IMR-90 (cell line): ENCODE results near the gene TMEM245.

Experiments
- BHLHE40 ChIP-seq: fragments of 150-350 bp; IDR thresholded peaks from 2 replicates; pipeline ENCODE4 v1.6.1; 2016; ENCODE audit warnings: mild to moderate bottlenecking, low read depth, low read length
- CEBPB ChIP-seq: IDR thresholded peaks from 2 replicates; pipeline ENCODE4 v1.6.1; 2012; ENCODE audit warnings: low read depth, low read length, improper control_type of control experiment
- MAZ ChIP-seq: IDR thresholded peaks from 2 replicates; pipeline ENCODE4 v1.6.1; 2012; ENCODE audit warnings: low read depth, mild to moderate bottlenecking, low read length, improper control_type of control experiment, moderate library complexity, borderline replicate concordance
- MXI1 ChIP-seq: IDR thresholded peaks from 2 replicates; pipeline ENCODE4 v1.6.1; 2012; ENCODE audit warnings: low read depth, mild to moderate bottlenecking, low read length, moderate library complexity, borderline replicate concordance
- POLR2A ChIP-seq: IDR thresholded peaks from 2 replicates; pipeline ENCODE4 v1.6.1; 2012; ENCODE audit warnings: mild to moderate bottlenecking, low read depth, low read length
- RAD21 ChIP-seq: IDR thresholded peaks from 2 replicates; pipeline ENCODE4 v1.6.1; 2012; ENCODE audit warnings: low read length, improper control_type of control experiment
- RCOR1 ChIP-seq: IDR thresholded peaks from 2 replicates; pipeline ENCODE4 v1.6.1; 2012; ENCODE audit warnings: mild to moderate bottlenecking, low read length, improper control_type of control experiment; ENCODE audit not compliant: insufficient replicate concordance
- RFX5 ChIP-seq: IDR thresholded peaks from 2 replicates; pipeline ENCODE4 v1.8.0; 2012; ENCODE audit warnings: low read depth, mild to moderate bottlenecking, low read length, moderate library complexity
- SMC3 ChIP-seq: fragments of 150-350 bp; IDR thresholded peaks from 2 replicates; pipeline ENCODE4 v1.6.1; 2016; ENCODE audit warnings: low read depth, mild to moderate bottlenecking, antibody characterized with exemption, low read length, moderate library complexity
- USF2 ChIP-seq: fragments of 150-350 bp; IDR thresholded peaks from 2 replicates; pipeline ENCODE4 v1.6.1; 2017; ENCODE audit warnings: mild to moderate bottlenecking, antibody characterized with exemption, low read length, low read depth
- TF ChIP-seq, protein P1 (sequence below): conservative IDR thresholded peaks from 2 replicates; pipeline ENCODE4 v1.5.1; 2012; ENCODE audit warnings: mild to moderate bottlenecking, low read depth, low read length, improper control_type of control experiment

- no peak for TF ChIP-seq BHLHE40
- TF ChIP-seq, protein P1, sequence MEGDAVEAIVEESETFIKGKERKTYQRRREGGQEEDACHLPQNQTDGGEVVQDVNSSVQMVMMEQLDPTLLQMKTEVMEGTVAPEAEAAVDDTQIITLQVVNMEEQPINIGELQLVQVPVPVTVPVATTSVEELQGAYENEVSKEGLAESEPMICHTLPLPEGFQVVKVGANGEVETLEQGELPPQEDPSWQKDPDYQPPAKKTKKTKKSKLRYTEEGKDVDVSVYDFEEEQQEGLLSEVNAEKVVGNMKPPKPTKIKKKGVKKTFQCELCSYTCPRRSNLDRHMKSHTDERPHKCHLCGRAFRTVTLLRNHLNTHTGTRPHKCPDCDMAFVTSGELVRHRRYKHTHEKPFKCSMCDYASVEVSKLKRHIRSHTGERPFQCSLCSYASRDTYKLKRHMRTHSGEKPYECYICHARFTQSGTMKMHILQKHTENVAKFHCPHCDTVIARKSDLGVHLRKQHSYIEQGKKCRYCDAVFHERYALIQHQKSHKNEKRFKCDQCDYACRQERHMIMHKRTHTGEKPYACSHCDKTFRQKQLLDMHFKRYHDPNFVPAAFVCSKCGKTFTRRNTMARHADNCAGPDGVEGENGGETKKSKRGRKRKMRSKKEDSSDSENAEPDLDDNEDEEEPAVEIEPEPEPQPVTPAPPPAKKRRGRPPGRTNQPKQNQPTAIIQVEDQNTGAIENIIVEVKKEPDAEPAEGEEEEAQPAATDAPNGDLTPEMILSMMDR: no peak
- TF ChIP-seq CEBPB: no peak
- no peak for TF ChIP-seq SMC3
- no peak for TF ChIP-seq RAD21
- TF ChIP-seq POLR2A: no peak
- no peak for TF ChIP-seq USF2
- TF ChIP-seq RFX5: no peak
- TF ChIP-seq MAZ: no peak
- no peak for TF ChIP-seq MXI1
- no peak for TF ChIP-seq RCOR1
Observed at GRCh38 chr9:109047259-109047658, 72.5 kb downstream of the TMEM245 start.
